Coronary artery (tissue), 2 donors: ENCODE results near the gene PHIP.

Experiments
- DNase-seq: peaks from one replicate; pipeline ENCODE4 v3.0.0-alpha.2; 2017; ENCODE audit warnings: low spot score
- H3K27ac ChIP-seq, 2 donors: fragments of 200-600 bp; sonication (generic); one replicate each; pipeline ENCODE4 v1.5.1; 2016 to 2019
- H3K4me3 ChIP-seq: fragments of 200-600 bp; sonication (generic); 2 replicates; pipeline ENCODE4 v1.5.1; 2016; ENCODE audit warnings: mild to moderate bottlenecking, moderate library complexity
- CTCF ChIP-seq: fragments of 200-600 bp; sonication (generic); IDR thresholded peaks from one replicate; pipeline ENCODE4 v1.5.1; 2019; ENCODE audit warnings: antibody characterized with exemption

The PHIP gene

DNA sequence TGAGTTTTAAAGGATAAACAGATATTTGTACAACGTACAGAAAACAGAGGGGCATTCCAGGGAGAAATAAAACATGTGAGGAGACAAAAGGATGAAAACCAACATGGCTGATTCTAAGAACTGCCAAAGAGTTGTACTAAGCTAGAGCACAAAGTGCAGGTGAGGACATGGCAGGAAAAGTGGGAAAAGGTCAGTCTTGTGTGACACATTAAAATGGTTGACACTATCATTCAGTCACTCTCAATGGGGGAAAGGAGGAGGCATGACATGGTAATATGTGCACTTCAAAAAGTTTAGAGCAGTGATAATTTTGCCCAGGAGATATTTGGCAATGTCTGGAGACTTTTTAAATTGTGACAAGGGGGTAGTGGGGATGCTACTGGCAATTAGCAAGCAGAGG is 21.8 kb downstream of the PHIP start:
- no peak overlapping the region for H3K4me3 ChIP-seq
- no peak for DNase-seq
- H3K27ac ChIP-seq, result no peak overlapping the region
- no peak for TF ChIP-seq CTCF

DNA sequence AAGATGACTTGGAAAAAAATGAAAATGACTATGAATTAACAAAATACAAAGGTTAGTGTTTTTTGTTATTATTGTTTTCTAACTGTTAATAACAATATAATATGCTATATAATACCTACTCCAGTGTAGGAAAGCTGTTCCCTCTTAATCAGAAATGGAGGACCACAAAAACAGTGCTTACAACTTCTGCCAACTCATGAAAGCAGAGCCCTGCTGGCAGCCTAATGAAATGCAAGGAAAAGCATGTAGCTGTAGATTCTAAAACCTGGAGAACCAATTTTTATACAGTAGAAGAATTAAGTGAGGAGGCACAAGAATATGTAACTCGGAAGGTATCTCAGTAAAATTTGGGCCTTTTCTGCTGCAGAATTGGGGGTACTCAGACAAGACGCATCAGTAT is 29.4 kb downstream of the PHIP start:
- no peak for TF ChIP-seq CTCF
- no peak overlapping the region for H3K4me3 ChIP-seq
- DNase-seq, result no peak
- H3K27ac ChIP-seq, result no peak overlapping the region

- TF ChIP-seq CTCF, result no peak
- Histone ChIP-seq H3K4me3 (no peak overlapping the region), H3K27ac (no peak overlapping the region)
- DNase-seq, result no peak
These were observed 31.0 kb downstream of the PHIP start for GRCh38 chr6:79047072-79047471.

DNA sequence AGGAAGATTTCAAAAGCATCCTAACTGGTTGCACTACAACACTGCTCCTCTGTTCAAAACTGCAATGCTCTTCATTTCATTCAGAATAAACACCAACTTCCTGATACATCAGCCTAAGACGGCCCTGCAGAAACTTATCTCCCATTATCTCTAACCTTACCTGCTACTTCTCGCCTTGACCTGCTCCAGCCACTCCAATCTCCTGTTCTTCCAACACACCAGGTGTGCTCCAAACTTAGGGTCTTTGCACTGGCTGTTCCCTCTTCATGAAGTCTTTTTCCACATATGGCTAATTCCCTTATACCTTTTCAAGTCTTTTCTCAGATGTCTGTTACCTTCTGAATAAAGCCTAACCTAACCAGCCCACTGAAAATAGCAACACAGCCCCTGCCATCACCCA is 32.1 kb downstream of the PHIP start:
- Histone ChIP-seq H3K4me3 (no peak overlapping the region), H3K27ac (no peak overlapping the region)
- DNase-seq, result no peak
- no peak for TF ChIP-seq CTCF

GRCh38 chr6:79042799-79043126 is 35.3 kb downstream of the PHIP start:
- no peak overlapping the region for H3K27ac ChIP-seq
- no peak for DNase-seq
- TF ChIP-seq CTCF, result no peak
- H3K4me3 ChIP-seq, result no peak overlapping the region

DNA sequence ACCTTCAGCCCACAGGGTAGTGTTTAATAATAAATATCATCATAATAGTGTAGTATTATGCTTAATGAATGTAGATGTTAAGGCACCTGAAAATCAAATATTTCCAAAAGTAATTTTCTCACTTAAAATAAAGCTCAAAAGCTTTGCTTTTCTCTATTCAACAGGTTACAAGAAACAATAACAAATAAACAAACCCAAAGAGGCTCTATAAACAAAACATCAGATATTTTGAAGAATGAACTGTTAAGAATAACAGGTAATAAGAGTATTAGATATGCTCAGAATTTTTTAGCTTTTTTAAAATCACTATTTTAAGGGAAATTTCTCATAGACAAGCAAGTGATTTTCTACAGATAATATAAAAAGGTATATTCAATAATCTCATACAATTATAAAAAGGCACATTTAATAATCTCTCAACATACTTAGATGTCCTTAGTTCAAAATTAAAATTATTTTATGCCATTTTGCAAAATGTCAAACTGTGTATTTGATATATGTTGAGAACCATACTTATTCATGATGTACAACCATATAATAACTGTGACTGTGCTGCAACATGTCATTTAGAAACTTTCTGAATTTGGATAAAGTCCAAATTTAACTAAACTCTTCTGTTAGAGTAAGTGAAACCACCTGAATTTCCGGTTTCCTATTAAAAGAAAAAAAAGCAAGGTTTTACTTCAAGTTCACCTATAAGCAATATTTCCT is 35.8 kb downstream of the PHIP start:
- no peak overlapping the region for H3K4me3 ChIP-seq
- H3K27ac ChIP-seq, result no peak overlapping the region
- TF ChIP-seq CTCF, result no peak
- DNase-seq, result no peak

DNA sequence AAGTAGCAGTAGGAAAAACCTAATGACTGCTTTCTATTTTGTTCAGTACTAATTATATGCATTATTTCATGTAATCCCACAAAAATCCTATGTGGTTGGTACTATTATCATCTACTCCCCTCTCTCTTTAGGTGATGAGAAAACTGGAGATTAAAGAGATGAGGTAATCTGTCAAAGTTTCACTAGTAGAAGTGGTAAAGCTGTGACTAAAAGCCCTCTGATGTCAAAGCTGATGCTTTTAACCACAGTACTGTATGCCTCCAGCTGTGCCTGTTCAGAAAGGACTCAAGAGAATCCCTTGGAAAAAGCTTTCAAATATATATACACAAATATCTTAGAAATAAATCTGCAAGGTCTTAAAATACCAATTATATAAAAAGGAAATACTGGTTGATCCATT is 38.0 kb downstream of the PHIP start:
- Histone ChIP-seq H3K27ac (no peak overlapping the region), H3K4me3 (no peak overlapping the region)
- DNase-seq, result no peak
- no peak for TF ChIP-seq CTCF
